Activated T-helper 9 cell treated with anti-CD3 and anti-CD28 coated beads, Interleukin-2, amount 50 U/mL, for 16 hours (primary cell): ENCODE results near the gene SERPINB4.
"Not testable (repeated sequence)": the region's sequence is repeated elsewhere in the genome, so short reads cannot be mapped to it uniquely, and the experiment has no call there.

ENCODE experiments used
- DNase-seq: peaks from one replicate; pipeline ENCODE4 v3.0.0-alpha.2; 2020; ENCODE audit warnings: low read depth

SERPINB4 gene

GRCh38 chr18:63644142-63644541 is at the start of gene SERPINB4:
TSS of gene SERPINB4 (minus strand) at chr18:63644256. CDS start at chr18:63643577, 679 bp downstream.
- not testable (repeated sequence) for DNase-seq

GRCh38 chr18:63689064-63689463 is 45.0 kb upstream of the SERPINB4 start:
- no peak for DNase-seq

- no peak for DNase-seq
Observed at GRCh38 chr18:63686871-63687270, 42.8 kb upstream of the SERPINB4 start.

- DNase-seq: no peak
Observed at GRCh38 chr18:63684718-63685117, 40.7 kb upstream of the SERPINB4 start.

GRCh38 chr18:63683890-63684289 is 39.8 kb upstream of the SERPINB4 start:
- DNase-seq: no peak

- no peak for DNase-seq
Observed at GRCh38 chr18:63683152-63683551, 39.1 kb upstream of the SERPINB4 start.

GRCh38 chr18:63681449-63682340 is 37.6 kb upstream of the SERPINB4 start:
- no peak for DNase-seq

- no peak for DNase-seq
Observed at GRCh38 chr18:63679820-63680606, 36.0 kb upstream of the SERPINB4 start.

- no peak for DNase-seq
Observed at GRCh38 chr18:63677500-63678225, 33.6 kb upstream of the SERPINB4 start.

GRCh38 chr18:63676526-63677323 is 32.7 kb upstream of the SERPINB4 start:
- no peak for DNase-seq

GRCh38 chr18:63664571-63664970 is 20.5 kb upstream of the SERPINB4 start:
- DNase-seq: no peak

GRCh38 chr18:63661750-63662149 is 17.7 kb upstream of the SERPINB4 start, which contains the start of gene SERPINB3:
TSS of gene SERPINB3 (minus strand) at chr18:63661893. CDS start at chr18:63661216, 677 bp downstream.
- not testable (repeated sequence) for DNase-seq

GRCh38 chr18:63658920-63659319 is 14.9 kb upstream of the SERPINB4 start:
- DNase-seq: not testable (repeated sequence)

GRCh38 chr18:63650271-63650670 is 6.2 kb upstream of the SERPINB4 start:
- not testable (repeated sequence) for DNase-seq

- no peak for DNase-seq
Observed at GRCh38 chr18:63648241-63648640, 4.2 kb upstream of the SERPINB4 start.

GRCh38 chr18:63646936-63647335 is 2.9 kb upstream of the SERPINB4 start:
- no peak for DNase-seq

GRCh38 chr18:63644694-63645093 is 638 bp upstream of the SERPINB4 start:
- not testable (repeated sequence) for DNase-seq

- DNase-seq: not testable (repeated sequence)
Observed at GRCh38 chr18:63642668-63643356, 1.2 kb downstream of the SERPINB4 start.

GRCh38 chr18:63641157-63641680 is 2.8 kb downstream of the SERPINB4 start:
- not testable (repeated sequence) for DNase-seq

GRCh38 chr18:63637703-63638102 is 6.4 kb downstream of the SERPINB4 start:
- DNase-seq: no peak
